ENCODE results near the gene MYO1G.
A peak's percentile ranks its signal among the peaks of the same experiment; 100 is the strongest.

The MYO1G gene

DNA sequence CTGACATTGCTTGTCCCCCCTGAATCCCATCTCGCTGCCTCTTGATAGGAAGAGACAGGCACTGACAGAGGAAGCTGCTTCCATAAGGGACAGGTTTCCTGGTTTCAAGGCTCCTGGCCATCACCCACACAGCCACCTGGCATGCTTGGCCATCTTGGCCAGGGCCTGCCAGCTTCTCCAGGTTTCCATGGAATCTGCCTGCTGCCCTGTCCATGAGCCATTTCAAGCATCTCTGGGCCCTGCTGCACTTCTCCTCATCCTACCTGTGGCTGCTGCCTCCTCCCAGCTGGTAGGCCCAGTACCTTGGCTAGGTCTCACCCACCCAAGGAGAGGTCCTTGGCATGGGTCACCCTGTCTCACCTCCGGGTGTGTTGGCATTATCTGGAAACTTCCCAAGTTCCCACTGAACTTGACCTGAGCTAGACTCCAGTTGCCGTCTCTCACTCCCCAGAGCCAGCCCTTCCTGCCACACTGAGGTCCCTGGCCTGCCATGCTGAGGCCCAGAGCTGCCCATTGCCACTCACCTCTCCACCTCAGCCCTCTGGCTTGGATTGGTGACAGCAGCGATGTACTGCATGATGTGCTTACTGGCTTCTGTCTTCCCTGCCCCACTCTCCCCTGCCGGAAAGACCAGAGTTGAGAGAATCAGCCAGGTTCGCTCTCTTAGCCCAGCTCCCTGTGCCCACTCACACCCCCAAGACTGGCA is 2.6 kb downstream of the MYO1G start:
- no peak overlapping the region for H3K4me3 ChIP-seq (ENCODE audit: low read depth, low read length)
- TF ChIP-seq, protein P1, sequence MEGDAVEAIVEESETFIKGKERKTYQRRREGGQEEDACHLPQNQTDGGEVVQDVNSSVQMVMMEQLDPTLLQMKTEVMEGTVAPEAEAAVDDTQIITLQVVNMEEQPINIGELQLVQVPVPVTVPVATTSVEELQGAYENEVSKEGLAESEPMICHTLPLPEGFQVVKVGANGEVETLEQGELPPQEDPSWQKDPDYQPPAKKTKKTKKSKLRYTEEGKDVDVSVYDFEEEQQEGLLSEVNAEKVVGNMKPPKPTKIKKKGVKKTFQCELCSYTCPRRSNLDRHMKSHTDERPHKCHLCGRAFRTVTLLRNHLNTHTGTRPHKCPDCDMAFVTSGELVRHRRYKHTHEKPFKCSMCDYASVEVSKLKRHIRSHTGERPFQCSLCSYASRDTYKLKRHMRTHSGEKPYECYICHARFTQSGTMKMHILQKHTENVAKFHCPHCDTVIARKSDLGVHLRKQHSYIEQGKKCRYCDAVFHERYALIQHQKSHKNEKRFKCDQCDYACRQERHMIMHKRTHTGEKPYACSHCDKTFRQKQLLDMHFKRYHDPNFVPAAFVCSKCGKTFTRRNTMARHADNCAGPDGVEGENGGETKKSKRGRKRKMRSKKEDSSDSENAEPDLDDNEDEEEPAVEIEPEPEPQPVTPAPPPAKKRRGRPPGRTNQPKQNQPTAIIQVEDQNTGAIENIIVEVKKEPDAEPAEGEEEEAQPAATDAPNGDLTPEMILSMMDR (IDR thresholded peaks at IDR 0.05; ENCODE audit: low read depth, low read length, missing control alignments) = no peak
- no peak for DNase-seq (ENCODE audit: low read depth)
- in situ Hi-C loops (cut with HindIII; ENCODE audit: low sequenced_read_pairs) = no loop called here

DNA sequence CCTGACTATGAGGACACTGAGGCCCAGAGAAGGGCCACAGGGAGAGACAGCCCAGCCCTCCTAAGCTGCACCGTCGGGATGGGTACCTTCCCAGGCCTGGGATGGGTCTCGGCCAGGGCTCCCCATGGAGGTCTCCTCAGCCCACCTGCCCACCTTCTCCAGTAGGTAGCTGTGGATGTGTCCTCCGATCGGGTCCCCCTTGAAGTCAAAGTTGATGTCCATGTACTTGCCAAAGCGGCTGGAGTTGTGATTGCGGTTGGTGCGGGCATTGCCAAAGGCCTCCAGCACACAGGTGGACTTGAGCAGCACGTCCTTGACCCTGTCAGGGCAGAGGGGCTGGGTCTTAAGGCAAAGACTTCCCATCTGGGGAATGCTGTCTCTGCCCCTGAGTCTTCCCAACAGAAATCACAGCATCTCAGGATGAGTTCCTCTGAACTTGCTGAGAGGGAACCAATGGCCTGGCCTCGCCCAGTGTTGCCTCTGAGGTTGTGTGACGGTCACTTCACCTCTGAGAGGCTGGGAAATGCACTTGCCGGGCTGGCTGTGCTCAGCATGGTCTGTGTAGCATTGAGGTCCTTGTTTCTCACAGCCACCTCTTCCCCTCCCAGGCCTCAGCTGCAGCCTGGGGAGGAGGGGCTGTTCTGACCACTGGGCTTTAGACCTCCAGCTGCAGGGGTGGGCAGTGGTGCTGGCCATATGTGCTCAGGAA is 3.3 kb downstream of the MYO1G start:
- TF ChIP-seq, protein P1 (IDR thresholded peaks at IDR 0.05; ENCODE audit: low read depth, low read length, missing control alignments) = no peak
- no peak for DNase-seq (ENCODE audit: low read depth)
- in situ Hi-C loops (cut with HindIII; ENCODE audit: low sequenced_read_pairs) = no loop called here
- H3K4me3 ChIP-seq (ENCODE audit: low read depth, low read length) = no peak overlapping the region

DNA sequence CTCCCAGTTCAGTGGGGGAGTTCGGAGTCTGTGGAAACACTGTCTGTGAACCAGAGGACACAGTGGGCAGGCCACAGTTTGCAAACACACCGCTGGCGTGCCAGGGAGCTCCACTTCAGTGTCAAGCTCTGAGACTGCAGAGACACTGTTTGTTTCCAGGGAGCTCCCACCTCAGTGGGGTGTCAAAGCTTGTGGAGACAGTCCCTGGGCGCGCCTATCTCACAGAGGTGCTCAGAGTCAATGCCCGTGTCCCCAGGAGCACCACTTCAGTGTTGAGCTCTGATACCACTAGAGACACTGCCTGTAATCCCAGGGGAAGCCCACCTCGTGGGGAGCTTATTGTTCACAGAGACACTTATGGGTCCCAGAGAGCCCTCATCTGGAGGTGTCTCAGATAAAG is 4.3 kb downstream of the MYO1G start:
- in situ Hi-C loops (cut with HindIII; ENCODE audit: low sequenced_read_pairs) = no loop called here

DNA sequence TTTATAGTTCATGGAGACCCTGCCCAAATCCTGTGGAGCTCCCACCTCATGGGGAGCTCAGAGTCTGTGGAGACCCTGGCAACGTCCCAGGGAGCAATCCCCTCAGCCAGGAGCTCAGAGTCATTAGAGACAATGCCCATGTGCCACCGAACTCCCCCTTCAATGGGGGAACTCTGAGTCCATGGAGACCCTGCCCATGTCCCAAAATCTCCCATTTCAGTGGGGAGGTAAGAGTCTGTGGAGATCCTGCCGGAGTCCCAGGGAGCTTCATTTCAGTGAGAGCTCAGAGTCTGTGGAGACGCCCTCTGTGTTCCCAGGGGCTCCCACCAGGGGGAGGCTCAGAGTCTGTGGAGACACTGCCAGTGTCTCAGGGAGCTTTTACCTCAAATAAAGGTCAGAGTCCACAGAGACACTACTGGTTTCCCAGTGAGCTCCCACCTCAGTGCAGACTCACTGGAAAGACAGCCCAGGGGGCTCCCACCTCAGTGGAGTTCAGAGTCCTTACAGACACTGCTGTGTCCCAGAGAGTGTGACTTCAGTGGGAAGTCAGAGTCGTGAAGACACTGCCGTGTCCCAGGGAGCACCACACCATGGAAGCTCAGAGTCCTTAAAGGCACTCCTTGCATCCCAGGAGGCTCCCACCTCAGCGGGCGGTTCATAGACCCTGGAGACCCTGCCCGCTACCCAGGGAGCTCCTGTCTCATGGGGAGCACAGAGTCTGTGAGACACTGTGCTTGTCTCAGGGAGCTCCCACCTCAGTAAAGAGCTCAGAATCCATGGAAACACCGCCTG is 5.0 kb downstream of the MYO1G start:
- in situ Hi-C loops (cut with HindIII; ENCODE audit: low sequenced_read_pairs) = no loop called here
- no peak overlapping the region for H3K4me3 ChIP-seq (ENCODE audit: low read depth, low read length)
- no peak for DNase-seq (ENCODE audit: low read depth)
- TF ChIP-seq, protein P1 (IDR thresholded peaks at IDR 0.05; ENCODE audit: low read depth, low read length, missing control alignments) = peak; percentile 62

More for the DNA sequence above, 4.3 kb downstream of the MYO1G start:
- H3K4me3 ChIP-seq (ENCODE audit: low read depth, low read length) = no peak overlapping the region
- DNase-seq (ENCODE audit: low read depth) = no peak
- TF ChIP-seq, protein P1 (IDR thresholded peaks at IDR 0.05; ENCODE audit: low read depth, low read length, missing control alignments) = no peak

DNA sequence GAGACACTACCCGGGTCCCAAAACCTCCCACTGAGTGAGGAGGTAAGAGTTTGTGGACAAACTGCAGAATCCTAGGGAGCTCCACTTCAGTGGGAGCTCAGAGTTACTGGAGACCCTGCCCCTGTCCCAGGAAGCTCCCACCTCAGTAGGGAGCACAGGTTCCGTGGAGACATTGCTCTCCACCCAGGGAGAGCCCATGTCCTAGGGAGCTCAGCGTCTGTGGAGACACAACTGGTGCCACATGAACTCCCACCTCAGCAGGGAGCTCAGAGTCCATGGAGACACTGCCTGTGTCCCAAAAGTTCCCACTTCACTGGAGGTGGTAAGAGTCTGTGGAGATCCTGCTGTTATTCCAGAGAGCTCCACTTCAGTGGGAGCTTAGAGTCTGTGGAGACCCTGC is 6.3 kb downstream of the MYO1G start:
- in situ Hi-C loops (cut with HindIII; ENCODE audit: low sequenced_read_pairs) = no loop called here

DNA sequence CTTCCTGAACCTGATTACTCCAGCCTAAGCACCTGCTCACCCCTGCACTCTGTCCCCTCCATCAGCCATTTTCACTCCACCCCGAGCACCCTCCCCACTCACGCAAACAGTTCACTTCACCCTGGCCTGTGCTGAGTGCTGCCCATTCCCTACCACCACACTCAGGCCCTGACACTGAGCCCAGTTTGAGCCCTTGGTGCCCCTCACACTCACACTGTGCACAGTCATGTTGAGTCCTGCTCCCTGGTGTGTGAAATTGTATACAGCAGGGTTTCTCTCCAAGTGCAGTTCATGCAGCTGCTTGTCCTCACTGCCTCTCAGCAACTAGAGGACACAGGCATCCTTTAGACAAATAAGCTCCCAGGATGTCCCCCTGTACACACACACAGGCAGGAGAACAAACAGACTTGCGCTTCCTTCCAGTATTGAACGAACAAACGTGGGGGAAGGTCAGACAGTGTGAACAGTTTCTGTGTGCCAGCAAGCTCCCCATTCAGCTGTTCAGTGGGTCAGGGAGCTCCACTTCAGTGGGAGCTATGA is 6.8 kb downstream of the MYO1G start:
- DNase-seq (ENCODE audit: low read depth) = no peak
- H3K4me3 ChIP-seq (ENCODE audit: low read depth, low read length) = no peak overlapping the region
- TF ChIP-seq, protein P1 (IDR thresholded peaks at IDR 0.05; ENCODE audit: low read depth, low read length, missing control alignments) = no peak
- in situ Hi-C loops (cut with HindIII; ENCODE audit: low sequenced_read_pairs) = no loop called here

More for the DNA sequence above, 6.3 kb downstream of the MYO1G start:
- no peak for DNase-seq (ENCODE audit: low read depth)
- H3K4me3 ChIP-seq (ENCODE audit: low read depth, low read length) = no peak overlapping the region
- TF ChIP-seq, protein P1 (IDR thresholded peaks at IDR 0.05; ENCODE audit: low read depth, low read length, missing control alignments) = no peak

All from astrocyte of the cerebellum (primary cell).